CD4-positive, CD25-positive, alpha-beta regulatory T cell (primary cell): ENCODE results near the gene SMOC2. TPM values are rescaled to one million over a fixed set of nuclear protein-coding genes. Genes with fewer than 3 reads are reported as not detected.
"Not testable (repeated sequence)": the region's sequence is repeated elsewhere in the genome, so short reads cannot be mapped to it uniquely, and the experiment has no call there.

ENCODE experiments used
- ATAC-seq, 2 donors: fragments of 150-1000 bp; cut with Tn5 transposase; one replicate each; pipeline ENCODE4 v1.10.0; 2021; ENCODE audit warnings: low read depth in 2 of 2, moderate number of reproducible peaks in 2 of 2, moderate library complexity in 1 of 2
- DNase-seq, 3 donors: peaks; one replicate each; pipeline versions ENCODE4 v3.0.0 to v3.0.0-alpha.2; 2012 to 2022; ENCODE audit warnings: mixed read lengths in 1 of 3
- H3K27ac ChIP-seq: one replicate; pipeline ENCODE4 v1.7.0; 2013; ENCODE audit warnings: mild to moderate bottlenecking, low read length; ENCODE audit not compliant: insufficient read depth, poor library complexity, severe bottlenecking
- H3K27me3 ChIP-seq: one replicate; pipeline ENCODE4 v1.7.0; 2013; ENCODE audit warnings: low read length; ENCODE audit not compliant: control insufficient read depth, insufficient read depth
- H3K36me3 ChIP-seq: one replicate; pipeline ENCODE4 v1.7.0; 2013; ENCODE audit warnings: mild to moderate bottlenecking, low read length, moderate library complexity; ENCODE audit not compliant: control insufficient read depth, insufficient read depth
- H3K4me1 ChIP-seq: 2 replicates; pipeline ENCODE4 v1.7.0; 2013; ENCODE audit warnings: mild to moderate bottlenecking, low read length; ENCODE audit not compliant: insufficient read depth, control insufficient read depth, poor library complexity, severe bottlenecking
- H3K4me3 ChIP-seq: one replicate; pipeline ENCODE4 v1.7.0; 2013; ENCODE audit warnings: low read depth, mild to moderate bottlenecking, low read length, moderate library complexity
- H3K9me3 ChIP-seq, 2 experiments: 1 replicate in 1 of 2; 2 replicates in 1 of 2; pipeline ENCODE4 v1.7.0; 2013; ENCODE audit warnings: low read length in 2 of 2, mild to moderate bottlenecking in 1 of 2, moderate library complexity in 1 of 2; ENCODE audit not compliant: control insufficient read depth in 2 of 2
- H3K27ac Mint-ChIP-seq, 3 donors: one replicate each; pipeline ENCODE4 v1.8.0; 2020 to 2022; ENCODE audit warnings: mild to moderate bottlenecking in 3 of 3, mixed read lengths in 3 of 3, moderate library complexity in 2 of 3
- H3K27me3 Mint-ChIP-seq: one replicate; pipeline ENCODE4 v1.8.0; 2022; ENCODE audit warnings: mild to moderate bottlenecking, mixed read lengths
- H3K36me3 Mint-ChIP-seq: one replicate; pipeline ENCODE4 v1.8.0; 2020; ENCODE audit warnings: mixed read lengths
- H3K4me1 Mint-ChIP-seq, 4 donors: one replicate each; pipeline ENCODE4 v1.8.0; 2020 to 2022; ENCODE audit warnings: mixed read lengths in 4 of 4, mild to moderate bottlenecking in 1 of 4
- H3K4me3 Mint-ChIP-seq, 4 donors: one replicate each; pipeline ENCODE4 v1.8.0; 2020 to 2022; ENCODE audit warnings: mild to moderate bottlenecking in 4 of 4, mixed read lengths in 4 of 4, moderate library complexity in 3 of 4
- H3K9me3 Mint-ChIP-seq, 7 donors: one replicate each; pipeline ENCODE4 v1.8.0; 2020 to 2022; ENCODE audit warnings: mixed read lengths in 7 of 7, mild to moderate bottlenecking in 3 of 7, moderate library complexity in 2 of 7
- polyA plus RNA-seq, 4 donors: library from polyadenylated mRNA; unstranded; fragments of 300-500 nt; fragmentation: Illumina TruSeq; gene quantifications; one replicate each; pipeline ENCODE4 v1.2.3, GENCODE V29; 2021
- total RNA-seq: library from RNA; stranded (reverse); gene quantifications from one replicate; pipeline ENCODE4 v1.2.3, GENCODE V29; 2022

The SMOC2 gene
- total and polyA plus RNA-seq, 5 donors from 2014 or later: not detected

GRCh38 chr6:168562576-168563151 lies 121.7 kb downstream of the SMOC2 start:
- Mint-ChIP-seq H3K4me1 (no peaks in the 10 kb centered on the region), H3K9me3 (peaks cover 0 to 4% (median 0%) of the 10 kb centered on the region in 7 donors), H3K36me3 (no peaks in the 10 kb centered on the region), H3K27ac (no peak overlapping the region), H3K27me3 (peaks cover 6% of the 10 kb centered on the region), H3K4me3 (no peak overlapping the region)
- Histone ChIP-seq H3K27me3 (no peaks in the 10 kb centered on the region), H3K4me1 (no peaks in the 10 kb centered on the region), H3K4me3 (no peak overlapping the region), H3K36me3 (no peaks in the 10 kb centered on the region), H3K9me3 (no peaks in the 10 kb centered on the region), H3K27ac (no peak overlapping the region)
- ATAC-seq: no peak
- no peak for DNase-seq

- no peak overlapping the region for H3K27ac ChIP-seq
- H3K27me3 ChIP-seq: no peaks in the 10 kb centered on the region
- Mint-ChIP-seq H3K4me3 (no peak overlapping the region), H3K36me3 (no peaks in the 10 kb centered on the region), H3K27me3 (peaks cover 6% of the 10 kb centered on the region), H3K9me3 (peaks cover 0 to 4% (median 0%) of the 10 kb centered on the region in 7 donors), H3K27ac (no peak overlapping the region), H3K4me1 (no peaks in the 10 kb centered on the region)
- ATAC-seq (no peak), DNase-seq (no peak)
- H3K4me3 ChIP-seq: no peak overlapping the region
- no peaks in the 10 kb centered on the region for H3K36me3 ChIP-seq
- H3K9me3 ChIP-seq: no peaks in the 10 kb centered on the region
- H3K4me1 ChIP-seq: no peaks in the 10 kb centered on the region
Observed at GRCh38 chr6:168563656-168564055, 122.7 kb downstream of the SMOC2 start.

DNA sequence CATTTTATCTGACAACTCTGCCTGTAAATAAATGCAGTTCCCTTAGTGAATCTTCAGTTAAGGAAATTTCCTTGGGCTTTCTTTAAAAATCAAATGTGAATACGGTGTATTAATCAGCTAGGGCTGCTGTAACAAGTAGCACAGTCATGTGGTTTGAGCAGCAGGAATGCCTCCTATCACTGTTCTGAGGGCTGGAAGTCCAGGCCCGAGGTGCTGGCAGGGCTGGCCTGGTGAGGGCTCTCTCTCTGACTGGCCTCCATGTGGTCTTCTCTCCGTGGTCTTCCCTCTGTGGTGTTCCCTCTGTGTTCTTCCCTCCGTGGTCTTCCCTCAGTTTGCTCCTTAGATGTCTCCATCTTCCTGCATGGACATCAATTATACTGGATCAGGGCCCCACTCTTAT lies 124.1 kb downstream of the SMOC2 start:
- ATAC-seq (no peak), DNase-seq (no peak)
- H3K4me3 ChIP-seq: no peak overlapping the region
- H3K27me3 ChIP-seq: no peaks in the 10 kb centered on the region
- no peak overlapping the region for H3K27ac ChIP-seq
- no peaks in the 10 kb centered on the region for H3K36me3 Mint-ChIP-seq
- H3K27me3 Mint-ChIP-seq: peaks cover 6% of the 10 kb centered on the region
- H3K9me3 Mint-ChIP-seq: peaks cover 0 to 4% (median 0%) of the 10 kb centered on the region in 7 donors
- no peaks in the 10 kb centered on the region for H3K4me1 ChIP-seq
- H3K4me1 Mint-ChIP-seq: no peaks in the 10 kb centered on the region
- no peak overlapping the region for H3K27ac Mint-ChIP-seq
- H3K36me3 ChIP-seq: no peaks in the 10 kb centered on the region
- H3K4me3 Mint-ChIP-seq: no peak overlapping the region
- H3K9me3 ChIP-seq: no peaks in the 10 kb centered on the region

GRCh38 chr6:168570211-168570610 lies 129.2 kb downstream of the SMOC2 start:
- H3K36me3 Mint-ChIP-seq: no peaks in the 10 kb centered on the region
- peaks cover 4% of the 10 kb centered on the region for H3K27me3 Mint-ChIP-seq
- Histone ChIP-seq H3K36me3 (no peaks in the 10 kb centered on the region), H3K9me3 (no peaks in the 10 kb centered on the region), H3K4me1 (no peaks in the 10 kb centered on the region), H3K27me3 (no peaks in the 10 kb centered on the region), H3K4me3 (no peak overlapping the region), H3K27ac (no peak overlapping the region)
- no peaks in the 10 kb centered on the region for H3K4me1 Mint-ChIP-seq
- no peak overlapping the region for H3K27ac Mint-ChIP-seq
- H3K4me3 Mint-ChIP-seq: no peak overlapping the region
- DNase-seq (no peak), ATAC-seq (no peak)
- peaks cover 0 to 2% (median 0%) of the 10 kb centered on the region in 7 donors for H3K9me3 Mint-ChIP-seq

DNA sequence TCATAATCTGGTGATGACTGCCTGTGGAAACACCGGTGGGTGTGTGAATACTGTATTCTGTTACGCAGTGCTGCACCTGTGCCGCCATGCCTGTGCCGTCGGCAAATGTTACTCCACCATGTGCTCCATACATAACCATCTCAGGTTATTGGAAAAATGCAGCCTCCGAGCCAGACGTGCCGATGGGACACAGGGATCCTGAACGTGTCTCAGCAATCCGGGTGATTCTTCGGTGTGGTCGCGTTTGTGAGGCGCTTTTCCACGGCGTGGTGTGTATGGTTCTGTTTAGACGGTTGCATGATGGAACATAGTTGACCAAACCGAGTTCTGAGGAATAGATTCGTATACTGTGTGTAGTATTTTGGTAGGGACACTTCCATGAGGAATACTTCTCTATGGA lies 130.3 kb downstream of the SMOC2 start:
- Histone ChIP-seq H3K4me3 (no peak overlapping the region), H3K4me1 (no peaks in the 10 kb centered on the region), H3K9me3 (no peaks in the 10 kb centered on the region), H3K27me3 (no peaks in the 10 kb centered on the region), H3K36me3 (no peaks in the 10 kb centered on the region), H3K27ac (no peak overlapping the region)
- ATAC-seq: no peak
- H3K27me3 Mint-ChIP-seq: no peaks in the 10 kb centered on the region
- H3K36me3 Mint-ChIP-seq: no peaks in the 10 kb centered on the region
- no peak overlapping the region for H3K4me3 Mint-ChIP-seq
- no peak overlapping the region for H3K27ac Mint-ChIP-seq
- no peaks in the 10 kb centered on the region for H3K9me3 Mint-ChIP-seq
- H3K4me1 Mint-ChIP-seq: no peaks in the 10 kb centered on the region
- DNase-seq: no peak

DNA sequence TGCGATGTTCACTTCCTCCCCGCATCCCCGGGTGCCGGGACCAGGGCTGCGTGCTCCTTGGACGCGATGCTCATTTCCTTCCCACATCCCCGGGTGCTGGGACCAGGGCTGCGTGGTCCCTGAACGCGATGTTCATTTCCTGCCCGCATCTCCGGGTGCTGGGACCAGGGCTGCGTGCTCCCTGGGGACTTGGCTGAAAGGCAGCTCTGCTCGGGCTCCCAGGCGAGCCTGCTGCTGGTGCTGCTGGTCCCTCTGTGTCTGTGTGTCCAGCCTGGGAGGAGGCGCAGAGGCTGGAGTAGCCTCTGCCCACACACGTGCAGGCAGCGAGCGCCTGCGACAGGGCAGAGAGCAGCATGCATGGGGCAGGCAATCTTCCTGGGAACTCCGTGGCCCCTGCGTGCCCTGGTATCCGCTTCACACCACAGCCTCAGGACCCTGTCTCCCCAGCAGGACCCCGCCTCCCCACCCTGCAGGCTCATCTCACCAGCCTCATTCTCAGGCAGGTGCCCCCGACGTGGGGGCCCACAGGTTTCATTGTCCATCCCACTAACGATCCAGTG lies 132.4 kb downstream of the SMOC2 start:
- H3K4me3 Mint-ChIP-seq, H3K9me3 ChIP-seq, H3K9me3 Mint-ChIP-seq, H3K27ac Mint-ChIP-seq, H3K27me3 Mint-ChIP-seq, H3K27ac ChIP-seq, DNase-seq, H3K4me1 Mint-ChIP-seq, H3K36me3 Mint-ChIP-seq, H3K27me3 ChIP-seq, ATAC-seq, H3K4me1 ChIP-seq, H3K4me3 ChIP-seq, H3K36me3 ChIP-seq: not testable (repeated sequence)

DNA sequence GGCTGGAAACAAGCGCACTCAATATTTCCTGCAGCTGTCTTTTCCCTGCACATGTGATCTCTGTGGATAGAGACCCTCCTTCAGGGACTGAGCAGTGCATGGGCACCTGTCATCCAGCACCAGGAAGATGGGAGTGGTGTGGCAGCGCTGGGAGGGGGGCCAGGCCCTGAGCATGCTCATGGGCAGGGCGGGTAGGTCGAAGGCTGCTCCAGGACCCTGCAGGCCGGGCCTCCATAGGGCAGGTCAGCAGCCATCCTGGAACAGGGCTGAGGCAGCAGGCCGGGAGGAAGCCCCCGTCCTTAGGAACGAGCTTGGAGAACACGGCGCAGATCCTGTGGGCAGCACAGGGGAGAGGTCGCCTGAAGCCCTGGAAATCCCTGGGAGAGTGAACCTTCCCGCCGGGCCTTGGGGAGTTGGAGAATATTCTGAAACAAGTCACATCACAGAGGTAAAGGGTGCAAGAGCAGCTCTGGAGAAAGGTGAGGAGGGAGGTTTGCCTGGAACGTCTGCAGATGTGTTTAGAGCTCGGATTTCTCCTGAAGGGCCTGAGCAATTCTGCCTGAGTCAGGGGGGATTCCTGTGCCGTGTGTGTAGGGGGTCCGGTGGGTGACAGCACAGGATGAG lies 133.2 kb downstream of the SMOC2 start:
- Mint-ChIP-seq H3K9me3 (no peaks in the 10 kb centered on the region), H3K27ac (no peak overlapping the region), H3K27me3 (no peaks in the 10 kb centered on the region), H3K4me1 (no peaks in the 10 kb centered on the region), H3K4me3 (no peak overlapping the region), H3K36me3 (no peaks in the 10 kb centered on the region)
- Histone ChIP-seq H3K27me3 (no peaks in the 10 kb centered on the region), H3K4me3 (no peak overlapping the region), H3K27ac (no peak overlapping the region), H3K9me3 (no peaks in the 10 kb centered on the region), H3K4me1 (no peaks in the 10 kb centered on the region), H3K36me3 (no peaks in the 10 kb centered on the region)
- ATAC-seq (no peak), DNase-seq (no peak)

GRCh38 chr6:168574699-168575195 lies 133.8 kb downstream of the SMOC2 start:
- ATAC-seq: no peak

More at GRCh38 chr6:168574699-168575195, 133.8 kb downstream of the SMOC2 start:
- Mint-ChIP-seq H3K9me3 (no peaks in the 10 kb centered on the region), H3K27ac (no peak overlapping the region), H3K4me3 (no peak overlapping the region), H3K27me3 (no peaks in the 10 kb centered on the region), H3K4me1 (no peaks in the 10 kb centered on the region), H3K36me3 (no peaks in the 10 kb centered on the region)
- no peaks in the 10 kb centered on the region for H3K27me3 ChIP-seq
- H3K4me1 ChIP-seq: no peaks in the 10 kb centered on the region
- H3K36me3 ChIP-seq: no peaks in the 10 kb centered on the region
- no peak overlapping the region for H3K27ac ChIP-seq
- no peak for DNase-seq
- no peak overlapping the region for H3K4me3 ChIP-seq
- no peaks in the 10 kb centered on the region for H3K9me3 ChIP-seq
